H9 (cell line): ENCODE measurements around the gene SYT2. TPM values are rescaled to one million over a fixed set of nuclear protein-coding genes. Genes with fewer than 3 reads are reported as not detected.

Experiments
- DNase-seq: peaks from one replicate; pipeline ENCODE4 v3.0.0-alpha.2; 2017
- H2AFZ ChIP-seq: one replicate; pipeline ENCODE4 v1.6.1; 2013; ENCODE audit warnings: mild to moderate bottlenecking, low read length, control low read depth, moderate library complexity
- H2AK5ac ChIP-seq: 2 replicates; pipeline ENCODE4 v1.6.1; 2013; ENCODE audit warnings: low read length, control low read depth, mixed read lengths; ENCODE audit not compliant: insufficient read length
- H2BK120ac ChIP-seq: one replicate; pipeline ENCODE4 v1.6.1; 2013; ENCODE audit warnings: low read depth, mild to moderate bottlenecking, low read length, control low read depth, inconsistent platforms; ENCODE audit not compliant: poor library complexity, severe bottlenecking
- H2BK12ac ChIP-seq: 2 replicates; pipeline ENCODE4 v1.6.1; 2013; ENCODE audit warnings: low read length, control low read depth, mixed read lengths, low read depth; ENCODE audit not compliant: insufficient read length
- H2BK15ac ChIP-seq: 2 replicates; pipeline ENCODE4 v1.6.1; 2013; ENCODE audit warnings: low read depth, low read length, control low read depth
- H2BK20ac ChIP-seq: one replicate; pipeline ENCODE4 v1.6.1; 2013; ENCODE audit warnings: low read depth, mild to moderate bottlenecking, low read length, control low read depth, inconsistent platforms; ENCODE audit not compliant: poor library complexity, severe bottlenecking
- H2BK5ac ChIP-seq: 2 replicates; pipeline ENCODE4 v1.6.1; 2013; ENCODE audit warnings: low read length, control low read depth, mixed read lengths; ENCODE audit not compliant: insufficient read length
- H3K14ac ChIP-seq: 2 replicates; pipeline ENCODE4 v1.6.1; 2013; ENCODE audit warnings: low read length, control low read depth; ENCODE audit not compliant: insufficient read depth
- H3K18ac ChIP-seq: 2 replicates; pipeline ENCODE4 v1.6.1; 2013; ENCODE audit warnings: low read depth, mild to moderate bottlenecking, mixed read lengths, low read length, control low read depth; ENCODE audit not compliant: insufficient read length
- H3K23ac ChIP-seq: 2 replicates; pipeline ENCODE4 v1.6.1; 2013; ENCODE audit warnings: low read length, control low read depth, mixed read lengths, low read depth; ENCODE audit not compliant: insufficient read length
- H3K23me2 ChIP-seq: 2 replicates; pipeline ENCODE4 v1.6.1; 2013; ENCODE audit warnings: low read depth, mild to moderate bottlenecking, mixed read lengths, low read length, control low read depth; ENCODE audit not compliant: insufficient read length, poor library complexity, severe bottlenecking
- H3K27ac ChIP-seq: 2 replicates; pipeline ENCODE4 v1.5.1; 2013; ENCODE audit warnings: low read length, control low read depth, mixed read lengths, low read depth; ENCODE audit not compliant: insufficient read length
- H3K27me3 ChIP-seq: 2 replicates; pipeline ENCODE4 v1.6.1; 2013; ENCODE audit warnings: low read length, control low read depth, inconsistent platforms; ENCODE audit not compliant: insufficient read depth
- H3K4ac ChIP-seq: 2 replicates; pipeline ENCODE4 v1.6.1; 2013; ENCODE audit warnings: low read depth, mild to moderate bottlenecking, control low read depth, inconsistent platforms, low read length, moderate library complexity
- H3K4me1 ChIP-seq: 2 replicates; pipeline ENCODE4 v1.6.1; 2013; ENCODE audit warnings: low read length, control low read depth, inconsistent platforms; ENCODE audit not compliant: insufficient read depth
- H3K4me2 ChIP-seq: 2 replicates; pipeline ENCODE4 v1.6.1; 2013; ENCODE audit warnings: low read length, control low read depth, mixed read lengths; ENCODE audit not compliant: insufficient read length, insufficient read depth
- H3K56ac ChIP-seq: 2 replicates; pipeline ENCODE4 v1.6.1; 2013; ENCODE audit warnings: low read depth, mild to moderate bottlenecking, mixed read lengths, low read length, control low read depth; ENCODE audit not compliant: insufficient read length
- H3K79me1 ChIP-seq: 2 replicates; pipeline ENCODE4 v1.6.1; 2013; ENCODE audit warnings: low read depth, mild to moderate bottlenecking, moderate library complexity, low read length, control low read depth, inconsistent platforms; ENCODE audit not compliant: insufficient read depth, poor library complexity, severe bottlenecking
- H3K79me2 ChIP-seq: 2 replicates; pipeline ENCODE4 v1.6.1; 2013; ENCODE audit warnings: low read length, control low read depth, inconsistent platforms; ENCODE audit not compliant: insufficient read depth
- H3K9ac ChIP-seq: 2 replicates; pipeline ENCODE4 v1.6.1; 2013; ENCODE audit warnings: low read length, control low read depth, mixed read lengths; ENCODE audit not compliant: insufficient read length; ENCODE audit errors: extremely low read depth
- H3K9me3 ChIP-seq: one replicate; pipeline ENCODE4 v1.6.1; 2013; ENCODE audit warnings: low read depth, low read length, inconsistent platforms; ENCODE audit not compliant: control insufficient read depth
- H3T11ph ChIP-seq: one replicate; pipeline ENCODE4 v1.6.1; 2013; ENCODE audit warnings: mild to moderate bottlenecking, low read length, control low read depth, inconsistent platforms
- H4K20me1 ChIP-seq: one replicate; pipeline ENCODE4 v1.6.1; 2013; ENCODE audit not compliant: control insufficient read depth, insufficient read length, insufficient read depth
- H4K5ac ChIP-seq: 2 replicates; pipeline ENCODE4 v1.6.1; 2013; ENCODE audit warnings: low read depth, mild to moderate bottlenecking, mixed read lengths, low read length, control low read depth; ENCODE audit not compliant: insufficient read length
- H4K8ac ChIP-seq: replicated peaks from 2 replicates; pipeline ENCODE4 v1.6.1; 2013; ENCODE audit warnings: low read length, control low read depth, mixed read lengths, low read depth; ENCODE audit not compliant: insufficient read length
- H4K91ac ChIP-seq: 2 replicates; pipeline ENCODE4 v1.6.1; 2013; ENCODE audit warnings: low read depth, mild to moderate bottlenecking, moderate library complexity, mixed read lengths, low read length, control low read depth; ENCODE audit not compliant: insufficient read length
- H3K27ac Mint-ChIP-seq, 3 experiments: 2 replicates in 2 of 3; 3 replicates in 1 of 3; pipeline ENCODE4 v1.8.0; 2020 to 2021; ENCODE audit warnings: mixed read lengths in 3 of 3, mild to moderate bottlenecking in 1 of 3, moderate library complexity in 1 of 3
- H3K27me3 Mint-ChIP-seq: 2 replicates; pipeline ENCODE4 v1.8.0; 2021; ENCODE audit warnings: low read depth, mild to moderate bottlenecking, moderate library complexity, mixed read lengths
- H3K36me3 Mint-ChIP-seq, 3 experiments: 2 replicates in 2 of 3; 3 replicates in 1 of 3; pipeline ENCODE4 v1.8.0; 2020 to 2021; ENCODE audit warnings: low read depth in 3 of 3, mixed read lengths in 3 of 3; ENCODE audit not compliant: insufficient read depth in 1 of 3
- H3K4me1 Mint-ChIP-seq, 2 experiments: 2 replicates each; pipeline ENCODE4 v1.8.0; 2020; ENCODE audit warnings: mixed read lengths in 2 of 2
- H3K4me3 Mint-ChIP-seq, 2 experiments: 2 replicates in 1 of 2; 3 replicates in 1 of 2; pipeline ENCODE4 v1.8.0; 2020 to 2021; ENCODE audit warnings: mild to moderate bottlenecking in 2 of 2, mixed read lengths in 2 of 2, moderate library complexity in 1 of 2
- H3K9me3 Mint-ChIP-seq, 2 experiments: 2 replicates in 1 of 2; 3 replicates in 1 of 2; pipeline ENCODE4 v1.8.0; 2020; ENCODE audit warnings: mild to moderate bottlenecking in 2 of 2, mixed read lengths in 2 of 2, moderate library complexity in 1 of 2
- CTCF ChIP-seq: fragments of 200-600 bp; sonication (generic); conservative IDR thresholded peaks from 3 replicates; pipeline ENCODE4 v1.8.0; 2021; ENCODE audit warnings: antibody characterized with exemption, mild to moderate bottlenecking
- WGBS: extraction: QIAGEN DNeasy Blood & Tissue Kit; methylation state at CpG from one replicate; pipeline ENCODE4 v1.1.7; 2013; ENCODE audit warnings: missing lambda C conversion rate, low lambda C conversion rate, mixed read lengths; ENCODE audit not compliant: insufficient read length; ENCODE audit errors: extremely low coverage; 5-methylcytosine and 5-hydroxymethylcytosine counted together
- total RNA-seq: library from RNA; stranded (reverse); gene quantifications from 2 replicates; pipeline ENCODE4 v1.2.1, GENCODE V29; 2021

The SYT2 gene
- total RNA-seq, 1 experiment from 2014 or later = 3.3 TPM

- no peak overlapping the region for H3K23ac ChIP-seq
- peaks cover 21% of the 10 kb centered on the region for H3K23me2 ChIP-seq
- H3K27ac ChIP-seq = no peak overlapping the region
- Mint-ChIP-seq H3K36me3 (no peaks in the 10 kb centered on the region; a peak in 1 of 7 replicates), H3K27me3 (peaks cover 86% of the 10 kb centered on the region), H3K4me1 (peaks cover 42 to 58% of the 10 kb centered on the region in 2 experiments), H3K4me3 (peak overlapping the region; percentile 70 to 92), H3K27ac (no peak overlapping the region), H3K9me3 (no peaks in the 10 kb centered on the region)
- peak overlapping the region; percentile 98 for H3K4me2 ChIP-seq
- H2AK5ac ChIP-seq = no peak overlapping the region
- DNase-seq = no peak
- H4K20me1 ChIP-seq = no peaks in the 10 kb centered on the region
- H2BK20ac ChIP-seq = no peak overlapping the region
- H3K9me3 ChIP-seq = no peaks in the 10 kb centered on the region
- no peak overlapping the region for H3K18ac ChIP-seq
- no CpG with 5 or more reads among the region's 20 CpGs for WGBS
- no peak overlapping the region for H4K91ac ChIP-seq
- H3K79me1 ChIP-seq = no peaks in the 10 kb centered on the region
- no peak overlapping the region for H4K5ac ChIP-seq
- H3K79me2 ChIP-seq = no peaks in the 10 kb centered on the region
- no peak overlapping the region for H3T11ph ChIP-seq
- no peak for TF ChIP-seq CTCF
- H3K27me3 ChIP-seq = peaks cover 1% of the 10 kb centered on the region; the same call in 1 of the 2 replicates
- H2AFZ ChIP-seq = no peak overlapping the region
- H4K8ac ChIP-seq = no peak overlapping the region
- no peak overlapping the region for H2BK5ac ChIP-seq
- no peak overlapping the region for H3K14ac ChIP-seq
- H2BK12ac ChIP-seq = no peak overlapping the region
- H2BK15ac ChIP-seq = no peak overlapping the region
- H3K56ac ChIP-seq = no peak overlapping the region
- H3K4ac ChIP-seq = no peak overlapping the region
- H2BK120ac ChIP-seq = no peak overlapping the region
- H3K9ac ChIP-seq = no peak overlapping the region
- H3K4me1 ChIP-seq = peaks cover 2% of the 10 kb centered on the region; the same call in 1 of the 2 replicates
Observed at GRCh38 chr1:202642212-202642611, 68.0 kb downstream of the SYT2 start.
